Hematopoietic multipotent progenitor cell treated with erythropoietin and hydrocortisone succinate and interleukin-3 and kit ligand, for 6 days (in vitro differentiated cells): ENCODE results near the gene CXCL10.
A peak's percentile ranks its signal among the peaks of the same experiment; 100 is the strongest.
"Not testable (repeated sequence)": the region's sequence is repeated elsewhere in the genome, so short reads cannot be mapped to it uniquely, and the experiment has no call there.

Experiments used
- DNase-seq: peaks from one replicate; pipeline ENCODE4 v3.0.0-alpha.2; 2015

The CXCL10 gene

DNA sequence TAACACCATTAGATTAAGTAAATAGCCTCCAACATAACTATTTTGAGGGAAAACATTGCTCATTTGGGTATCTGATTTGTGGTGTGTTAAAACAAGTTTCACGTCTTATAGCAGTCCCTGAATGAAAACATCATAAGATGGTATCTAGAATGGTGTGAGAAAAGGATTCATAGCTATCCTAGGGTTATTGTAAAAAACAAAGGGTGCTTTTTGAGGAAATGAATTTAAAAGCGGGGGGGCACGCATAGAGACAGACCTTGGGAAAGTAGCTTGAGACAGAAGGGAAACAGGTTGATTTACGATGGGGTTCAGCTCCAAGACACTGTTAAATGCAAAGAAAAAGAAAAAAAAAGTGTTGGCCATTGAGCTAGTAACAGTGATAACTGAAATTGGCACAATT is 768 bp upstream of the CXCL10 start:
- no peak for DNase-seq

DNA sequence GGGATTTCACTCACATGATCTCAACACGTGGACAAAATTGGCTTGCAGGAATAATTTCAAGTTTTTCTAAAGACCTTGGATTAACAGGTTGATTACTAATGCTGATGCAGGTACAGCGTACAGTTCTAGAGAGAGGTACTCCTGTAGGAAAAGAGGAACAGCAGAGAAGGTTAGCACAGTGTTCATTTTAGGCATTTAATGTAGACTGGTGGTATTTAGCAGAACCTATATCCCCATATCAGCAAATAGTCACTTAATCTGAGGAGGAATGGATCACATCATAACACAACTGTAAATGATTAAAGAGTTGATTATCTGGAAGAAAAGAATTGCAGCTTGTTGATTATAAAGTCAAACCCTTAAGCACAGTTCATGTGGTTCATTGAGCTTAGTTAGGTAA is 620 bp downstream of the CXCL10 start:
- DNase-seq = no peak

DNA sequence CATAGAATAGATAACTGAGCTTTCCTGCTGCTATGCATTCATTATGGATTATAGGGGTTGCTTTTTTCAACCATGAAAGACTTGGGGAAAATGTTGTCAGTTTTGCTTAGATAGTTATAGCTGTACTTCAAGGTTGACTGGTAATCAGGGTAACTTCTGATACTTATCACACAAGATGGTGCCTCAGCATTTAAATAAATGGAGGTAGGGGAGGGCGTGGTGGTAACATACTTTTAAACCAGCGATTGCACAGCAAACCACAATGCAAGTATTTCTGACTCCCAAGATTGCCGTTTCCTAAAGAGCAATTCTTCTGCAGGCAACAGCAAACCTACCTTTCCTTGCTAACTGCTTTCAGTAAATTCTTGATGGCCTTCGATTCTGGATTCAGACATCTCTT is 1.3 kb downstream of the CXCL10 start:
- DNase-seq = no peak

DNA sequence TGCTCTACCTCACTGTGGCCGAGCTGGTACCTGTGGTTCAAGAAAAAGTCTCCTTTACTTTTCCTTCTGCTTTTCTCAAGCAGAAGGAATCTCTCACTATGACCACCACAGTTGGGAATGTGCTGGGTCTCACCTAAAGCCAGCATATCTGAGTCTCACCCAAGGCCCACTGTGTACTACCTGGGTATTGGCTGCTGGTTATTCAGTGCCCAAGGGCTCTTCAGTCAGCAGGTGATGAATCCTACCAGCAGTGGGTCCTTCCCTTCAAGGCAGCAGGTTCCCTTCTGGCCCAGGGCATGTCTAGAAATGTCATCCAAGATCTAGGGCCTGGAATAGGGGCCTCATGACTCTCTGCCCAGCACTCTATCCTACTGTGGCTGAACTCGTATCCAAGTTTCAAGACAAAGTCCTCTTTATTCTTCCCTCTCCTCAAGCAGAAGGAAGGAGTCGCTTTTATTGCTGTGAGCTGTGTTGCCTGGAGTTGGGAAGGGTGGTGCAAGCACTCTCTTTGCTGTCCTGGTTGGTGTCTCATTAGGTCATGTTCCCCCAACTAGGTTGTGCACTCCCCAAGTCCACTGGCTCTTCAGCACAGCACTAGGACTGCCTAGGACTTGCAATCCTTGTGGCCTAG is 6.1 kb downstream of the CXCL10 start:
- no peak for DNase-seq

DNA sequence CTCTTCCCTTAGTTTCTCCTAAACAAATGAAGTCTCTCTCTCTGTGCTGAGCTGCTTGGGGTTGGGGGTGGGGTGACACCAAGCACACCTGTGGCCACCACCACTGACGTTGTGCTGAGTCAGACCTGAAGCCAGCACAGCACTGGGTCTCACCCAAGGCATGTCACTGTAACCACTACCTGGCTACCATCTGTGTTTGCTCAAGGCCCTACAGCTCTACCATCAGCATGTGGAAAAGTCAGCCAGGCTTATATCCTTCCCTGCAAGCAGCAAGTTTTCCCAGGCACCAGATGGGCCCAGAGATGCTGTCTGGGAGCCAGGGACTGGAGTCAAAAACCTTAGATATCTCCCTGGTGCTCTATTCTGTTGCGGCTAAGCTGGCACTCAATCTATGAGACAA is 6.9 kb downstream of the CXCL10 start:
- no peak for DNase-seq

DNA sequence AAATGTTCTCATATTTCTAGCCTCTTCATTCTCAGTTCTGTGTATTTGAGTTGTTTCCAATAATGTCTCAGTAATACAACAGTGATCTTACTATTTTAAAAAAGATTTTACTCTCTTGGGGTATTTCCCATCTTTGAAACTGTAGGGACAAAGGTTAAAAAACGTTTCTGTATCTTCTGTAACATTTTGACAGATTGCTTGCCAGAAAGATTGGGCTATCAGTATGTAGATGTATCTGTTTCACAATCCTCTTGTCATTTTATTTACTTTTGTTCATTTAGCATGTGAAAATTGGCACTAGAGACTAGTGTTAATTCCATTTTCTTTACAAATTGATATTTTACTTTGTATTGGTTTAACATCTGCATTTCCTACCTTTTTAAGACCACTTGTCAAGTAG is 9.8 kb downstream of the CXCL10 start:
- no peak for DNase-seq

DNA sequence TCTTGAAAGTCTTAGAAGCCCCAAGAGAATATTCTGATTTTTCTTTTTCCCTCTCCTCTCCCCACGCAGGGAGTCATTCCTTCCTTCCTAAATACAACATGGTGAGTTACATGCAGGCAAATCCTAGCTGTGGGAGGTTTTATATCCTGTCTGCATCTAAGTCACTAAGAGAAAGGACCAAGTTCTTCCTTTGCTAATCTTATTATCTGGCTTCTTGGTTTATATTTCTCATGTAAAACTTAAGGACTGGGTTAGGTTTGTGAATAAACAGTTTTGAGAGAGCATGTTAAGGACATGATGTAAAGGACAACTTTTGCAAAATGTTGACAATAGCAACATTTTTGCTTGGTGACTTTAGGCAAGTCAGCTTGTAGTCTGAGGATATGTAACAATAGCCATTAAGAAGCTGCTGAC is 10.9 kb downstream of the CXCL10 start:
- DNase-seq = no peak

DNA sequence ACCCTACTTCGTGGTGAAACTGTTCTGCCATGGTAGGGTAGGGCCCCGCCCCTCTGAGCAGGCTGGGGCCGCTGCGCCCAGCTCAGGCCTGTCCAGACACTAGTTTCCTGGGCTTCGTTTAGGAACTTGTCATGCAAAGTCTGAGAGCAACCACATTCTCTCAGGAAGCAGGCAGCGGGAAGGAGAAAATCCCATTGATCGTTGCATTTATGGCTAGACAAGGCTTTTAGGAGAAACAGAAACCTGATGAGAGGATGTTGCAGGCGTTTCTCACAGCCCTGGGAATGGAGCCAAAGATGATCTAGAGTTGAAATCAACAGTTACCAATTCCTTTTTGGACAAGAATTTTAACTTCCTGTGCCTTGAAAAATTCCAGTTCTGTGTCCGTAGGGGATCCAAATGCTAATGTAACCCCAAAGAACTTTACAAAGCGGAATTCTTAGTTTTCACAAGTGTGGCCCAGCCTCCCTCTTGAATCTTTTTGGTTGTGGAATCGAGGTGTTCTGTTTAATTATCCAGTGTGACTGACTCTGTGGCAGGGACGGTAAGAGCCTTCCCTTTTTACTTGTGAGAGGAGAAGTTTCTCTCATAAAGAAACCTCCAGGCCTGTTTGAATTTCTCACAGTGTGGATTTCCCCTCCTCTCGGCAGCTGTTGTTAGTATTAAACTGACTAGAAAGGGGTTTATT is 11.5 kb downstream of the CXCL10 start:
- DNase-seq = no peak

DNA sequence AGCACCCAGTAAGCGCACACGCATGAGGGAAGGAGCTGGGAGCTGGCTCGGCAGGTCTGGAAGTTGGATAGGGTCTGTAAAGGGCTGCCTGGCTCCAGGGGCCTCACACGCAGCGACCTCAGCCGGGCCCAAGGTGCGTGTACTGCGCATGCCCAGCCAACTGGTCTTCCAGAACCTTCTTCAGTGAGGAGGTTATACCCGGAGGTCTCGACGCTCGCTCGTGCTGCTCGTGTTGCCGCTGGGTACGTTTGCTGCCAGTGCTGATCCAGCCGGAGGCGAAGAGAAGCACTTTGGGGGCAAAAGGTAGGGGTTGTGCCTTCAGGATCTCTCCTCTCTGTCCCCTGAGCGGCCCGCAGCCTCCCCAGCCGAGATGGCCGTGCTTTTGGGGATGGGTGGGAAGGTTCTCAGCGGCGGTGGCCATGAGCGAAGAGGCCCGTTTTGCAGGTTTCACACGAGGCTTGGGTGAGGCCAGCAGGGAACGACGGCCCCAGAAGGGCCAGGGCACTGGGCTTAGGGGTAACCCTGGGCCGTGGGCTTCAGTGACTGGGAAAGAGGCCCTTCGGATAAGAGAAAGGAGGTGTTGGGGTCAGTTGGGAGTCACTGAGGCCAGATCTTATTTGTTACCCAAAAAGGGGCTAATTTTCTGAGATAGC is 12.2 kb downstream of the CXCL10 start:
- no peak for DNase-seq

DNA sequence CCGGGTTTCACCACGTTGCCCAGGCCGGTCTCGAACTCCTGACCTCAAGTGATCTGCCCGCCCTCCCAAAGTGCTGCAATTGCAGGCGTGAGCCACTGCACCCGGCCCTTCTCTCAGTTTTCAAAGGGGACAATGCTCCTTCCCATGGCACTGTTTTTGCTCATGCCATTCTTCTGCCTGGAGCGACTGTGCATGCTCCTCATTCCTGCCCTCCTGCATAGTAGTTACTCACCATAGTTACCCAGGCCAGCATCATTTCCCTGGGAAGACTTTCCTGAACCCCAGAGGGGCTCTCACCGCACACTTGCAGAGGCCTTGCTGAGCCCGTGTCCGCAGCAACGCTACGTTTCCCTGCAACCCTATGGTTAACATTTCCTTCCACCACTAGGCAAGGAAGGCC is 12.7 kb downstream of the CXCL10 start:
- no peak for DNase-seq

DNA sequence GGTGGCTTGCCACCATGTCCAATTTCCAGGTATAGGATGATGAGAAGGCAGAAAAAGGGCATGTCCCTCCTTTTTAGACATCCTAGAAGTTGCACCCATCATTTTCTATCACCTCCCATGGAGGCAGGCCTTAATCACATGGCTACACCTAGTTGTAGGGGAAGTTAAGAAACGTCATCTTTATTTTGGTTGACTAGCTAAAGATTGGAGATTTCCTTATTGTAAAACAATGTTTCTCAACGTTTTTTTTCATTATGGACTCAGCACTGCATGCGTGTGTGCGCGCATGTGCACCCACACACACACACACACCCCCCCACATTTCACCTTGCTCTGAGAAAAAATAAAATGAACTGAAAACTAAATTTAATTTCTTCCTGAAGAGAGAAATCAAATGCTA is 14.0 kb downstream of the CXCL10 start:
- no peak for DNase-seq

DNA sequence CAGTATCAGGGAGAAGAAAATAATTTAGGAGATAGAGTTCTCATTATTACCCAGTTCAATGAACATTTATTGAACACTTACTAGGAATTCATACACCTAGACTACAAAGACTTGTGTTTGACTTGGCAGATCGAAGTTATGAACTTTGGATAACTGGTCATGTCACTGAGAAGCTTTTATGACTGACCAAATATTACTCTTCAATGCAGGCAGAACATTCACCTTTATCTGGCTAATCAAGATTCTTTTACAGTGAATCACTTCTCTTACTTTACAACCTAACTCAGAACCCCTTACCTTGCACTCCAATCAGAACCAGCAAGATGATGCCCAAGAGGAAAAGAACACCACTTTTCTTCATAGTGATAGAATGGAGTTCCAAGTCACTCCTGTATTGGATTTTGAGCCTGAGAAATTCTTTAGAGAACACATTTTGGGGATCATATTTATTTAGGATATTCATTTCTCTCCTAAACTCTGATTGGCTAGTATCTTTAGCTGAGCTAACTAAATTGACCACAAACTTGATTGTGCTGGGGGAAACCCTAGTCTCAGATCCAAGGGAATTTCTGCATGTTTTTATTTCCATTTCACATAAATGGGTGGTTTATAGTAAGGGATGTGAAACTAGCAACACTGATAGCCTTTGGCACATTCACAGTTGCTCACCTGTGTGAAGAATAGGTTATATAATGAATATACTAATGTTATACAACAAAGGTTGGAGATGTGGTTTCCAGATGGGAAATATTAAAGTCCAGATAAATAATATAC is 16.0 kb downstream of the CXCL10 start, which contains the start of gene CXCL9:
Gene CXCL9, minus strand, starts transcription at position 421 of the 774 bp plus-strand sequence. Its CDS starts 60 bp downstream, at position 361.
- no peak for DNase-seq

DNA sequence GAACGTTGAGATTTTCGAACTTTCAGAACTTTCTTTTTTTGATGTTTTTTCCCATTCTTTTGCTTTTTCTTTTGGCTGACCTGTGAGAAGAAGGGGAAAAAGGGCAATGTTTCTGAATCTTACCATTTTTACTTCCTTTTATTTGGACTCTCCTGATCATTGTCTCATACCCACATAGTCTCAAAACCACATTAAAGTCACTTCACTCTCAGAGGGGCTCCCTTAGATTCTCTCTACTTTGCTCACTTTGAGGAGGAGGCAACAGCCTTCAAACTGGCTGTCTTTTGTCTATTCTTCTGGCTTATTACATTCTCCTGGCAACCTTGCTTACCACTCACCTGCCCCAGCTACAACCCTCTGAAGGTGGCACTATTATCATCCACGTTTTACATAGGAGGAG is 19.7 kb downstream of the CXCL10 start:
- DNase-seq = no peak

DNA sequence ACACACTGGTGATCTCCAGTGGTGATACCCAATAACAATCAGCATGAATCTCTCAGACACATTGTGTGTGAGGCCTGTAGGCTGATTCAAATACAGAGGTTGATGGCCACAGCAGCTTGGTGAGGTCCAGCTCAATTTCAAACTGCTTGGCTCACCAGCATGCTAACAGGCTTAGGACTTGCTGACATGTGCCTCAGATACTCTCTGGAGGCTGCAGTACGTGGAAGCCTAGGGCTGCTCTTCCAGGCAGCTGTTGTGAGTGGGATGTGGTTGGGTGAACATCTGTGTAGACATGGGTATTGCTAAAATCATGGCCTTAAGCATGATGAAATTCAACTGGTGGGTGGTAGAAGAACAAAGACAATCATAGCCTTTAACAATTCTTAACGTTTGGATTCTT is 20.3 kb downstream of the CXCL10 start:
- DNase-seq = peak; percentile 7

DNA sequence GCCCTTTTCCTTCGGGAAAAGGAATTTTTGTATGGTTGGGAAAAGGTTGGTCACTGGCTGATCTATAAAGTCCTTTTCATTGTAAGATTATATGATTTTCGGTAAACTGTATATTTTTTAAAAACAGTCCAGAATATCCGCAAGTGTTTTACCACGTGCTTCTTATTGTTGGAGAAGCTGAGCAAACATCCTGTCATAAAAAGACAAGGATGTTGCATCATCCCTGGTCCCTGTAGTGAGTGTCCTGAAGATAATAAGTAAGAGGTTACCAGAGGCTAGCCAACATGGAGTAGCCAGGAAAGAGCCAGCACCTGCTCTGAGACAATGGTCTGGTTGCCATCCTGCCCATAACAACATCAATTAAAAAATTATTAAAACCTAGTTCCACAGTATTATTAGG is 21.1 kb downstream of the CXCL10 start:
- DNase-seq = no peak

DNA sequence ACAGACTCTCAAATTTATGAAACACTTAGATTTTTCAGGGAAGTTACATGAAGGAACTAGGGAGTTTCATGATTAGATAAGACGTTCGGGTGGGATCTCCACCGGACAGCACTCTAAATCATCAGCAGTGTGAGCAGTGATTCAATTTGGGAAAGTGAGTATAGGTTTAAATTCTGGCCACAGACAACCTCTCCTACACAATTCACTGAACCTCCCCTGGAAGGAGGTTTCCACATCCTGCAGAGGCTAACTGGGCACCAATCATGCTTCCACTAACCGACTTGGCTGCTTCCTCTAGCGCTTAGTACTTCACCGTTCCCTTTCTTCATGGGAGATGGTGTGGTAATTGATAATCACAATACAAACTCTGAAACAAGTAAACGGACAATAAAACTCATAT is 21.6 kb downstream of the CXCL10 start:
- no peak for DNase-seq

DNA sequence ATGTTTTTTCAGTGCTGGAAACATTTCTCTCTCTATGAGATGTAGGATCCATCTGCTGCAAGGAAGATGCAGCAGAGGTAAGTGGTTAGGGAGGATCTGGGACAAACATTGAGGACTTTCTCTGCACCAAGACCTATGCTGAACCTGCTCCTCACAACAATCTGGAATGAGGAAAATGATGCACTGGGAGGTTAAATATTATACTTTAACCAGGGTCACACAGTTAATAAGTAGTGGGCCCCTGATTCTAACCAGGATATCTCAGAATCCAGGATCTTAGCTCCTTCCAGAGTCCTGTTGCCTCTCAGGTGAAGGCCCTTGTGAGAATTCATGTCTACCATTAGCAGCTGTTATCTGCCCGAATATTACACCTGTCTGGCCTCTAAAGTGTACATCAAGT is 23.0 kb downstream of the CXCL10 start:
- no peak for DNase-seq

DNA sequence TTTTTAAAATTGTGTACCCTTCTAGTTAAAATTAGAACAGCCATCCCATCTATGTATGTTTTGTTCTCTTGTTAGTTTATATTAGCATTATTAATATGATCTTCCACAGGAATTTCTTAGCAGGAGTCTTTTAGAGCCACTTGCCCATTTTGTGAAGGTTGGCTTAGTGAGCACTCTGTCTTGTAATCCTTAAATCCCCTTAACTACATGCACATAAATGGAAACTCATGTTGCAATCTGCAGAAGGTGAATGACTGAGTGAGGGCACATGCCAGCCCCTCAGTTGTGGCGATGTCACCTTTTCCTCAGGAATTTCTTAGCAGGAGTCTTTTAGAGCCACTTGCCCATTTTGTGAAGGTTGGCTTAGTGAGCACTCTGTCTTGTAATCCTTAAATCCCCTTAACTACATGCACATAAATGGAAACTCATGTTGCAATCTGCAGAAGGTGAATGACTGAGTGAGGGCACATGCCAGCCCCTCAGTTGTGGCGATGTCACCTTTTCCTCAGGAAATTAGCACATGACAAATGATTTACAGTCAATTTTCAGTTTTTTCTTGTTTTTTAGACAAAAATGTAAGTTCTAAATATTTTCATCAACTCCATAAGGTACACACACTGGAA is 24.7 kb downstream of the CXCL10 start:
- DNase-seq = not testable (repeated sequence)

DNA sequence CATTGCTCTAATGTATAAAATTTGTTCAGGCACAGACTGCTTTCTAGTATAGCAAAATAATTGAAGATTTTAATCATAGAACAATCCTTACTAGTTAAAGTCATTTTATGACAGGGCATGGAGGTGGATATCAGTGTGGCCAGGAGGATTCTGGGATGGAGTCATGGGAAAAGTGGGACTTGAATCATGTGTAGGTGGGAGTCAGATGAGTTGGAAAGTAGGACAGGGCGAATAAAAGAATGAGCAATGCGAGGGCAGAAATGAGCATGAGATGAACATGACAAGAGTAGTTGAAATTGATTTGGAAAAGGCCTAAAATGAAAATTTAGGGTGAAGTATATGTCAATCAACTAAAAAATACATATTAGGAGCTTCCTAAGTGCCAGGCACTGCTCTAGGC is 25.4 kb downstream of the CXCL10 start:
- DNase-seq = no peak

DNA sequence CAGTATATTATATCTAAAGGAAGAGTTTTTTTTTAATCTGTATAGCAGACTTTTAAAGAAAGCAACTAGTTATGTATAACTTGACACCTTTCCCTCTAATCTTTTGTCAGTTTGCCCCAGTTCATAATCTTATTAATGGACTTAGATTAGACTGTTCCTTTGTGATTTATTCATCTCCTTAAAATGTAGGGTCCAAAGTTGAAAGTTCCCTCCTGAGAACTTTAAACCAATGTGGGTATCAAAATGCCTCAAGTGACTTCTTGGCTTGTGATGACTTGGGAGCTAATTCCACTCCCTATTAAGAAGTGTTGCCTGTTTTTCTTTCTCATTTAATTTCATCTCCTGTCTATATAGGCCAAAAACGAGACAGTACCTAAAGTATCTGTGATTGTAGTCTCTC is 26.2 kb downstream of the CXCL10 start:
- no peak for DNase-seq

DNA sequence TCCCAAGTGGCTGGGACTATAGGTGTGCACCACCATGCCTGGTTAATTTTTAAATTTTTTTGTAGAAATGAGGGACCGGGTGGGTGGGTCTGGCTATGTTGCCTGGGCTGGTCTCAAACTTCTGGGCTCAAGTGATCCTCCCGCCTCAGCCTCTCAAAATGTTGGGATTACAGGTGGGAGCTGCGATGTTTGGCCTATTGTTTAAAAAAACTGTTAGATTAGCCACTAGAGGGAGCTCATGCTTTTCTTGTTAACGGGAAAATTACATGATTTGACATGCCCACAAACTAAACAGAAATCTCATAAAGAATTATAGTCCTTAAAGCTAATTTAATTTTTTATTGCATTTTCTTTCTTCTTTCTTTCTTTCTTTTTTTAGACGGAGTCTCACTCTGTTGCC is 27.6 kb downstream of the CXCL10 start:
- DNase-seq = peak; percentile 89

DNA sequence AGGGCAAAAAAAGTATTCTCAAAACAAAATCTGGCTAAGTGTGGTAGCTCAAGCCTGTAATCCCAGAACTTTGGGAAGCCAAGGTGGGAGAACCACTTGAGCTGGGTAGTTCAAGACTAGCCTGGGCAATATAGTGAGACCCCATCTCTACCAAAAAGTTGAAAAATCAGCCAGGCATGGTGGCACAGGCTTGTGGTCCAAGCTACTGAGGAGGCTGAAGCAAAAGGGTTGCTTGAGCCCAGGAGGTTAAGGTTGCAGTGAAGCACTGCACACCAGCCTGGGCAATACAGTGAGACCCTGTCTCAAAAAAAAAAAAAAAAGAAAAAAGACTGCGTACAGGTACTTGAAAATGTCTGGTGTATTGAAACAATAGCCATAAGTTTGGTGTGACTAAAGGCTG is 30.8 kb downstream of the CXCL10 start:
- no peak for DNase-seq
